BLaER1 treated with 17β-estradiol and CSF1 and Interleukin-3, amounts not matched to agents 10 nM and 100 nM (cell line): Measurements from ENCODE around the gene PRPF6.

Experiments
- H3K27ac ChIP-seq, 11 experiments: shearing (Covaris generic); formaldehyde crosslinking; 2 replicates each; pipeline ENCODE4 v1.8.1; 2022
- H3K27me3 ChIP-seq, 11 experiments: shearing (Covaris generic); formaldehyde crosslinking; 2 replicates each; pipeline ENCODE4 v1.8.1; 2022
- H3K36me3 ChIP-seq, 11 experiments: shearing (Covaris generic); formaldehyde crosslinking; 2 replicates each; pipeline ENCODE4 v1.8.1; 2022
- H3K4me1 ChIP-seq, 10 experiments: shearing (Covaris generic); formaldehyde crosslinking; 2 replicates each; pipeline ENCODE4 v1.8.1; 2022
- H3K4me2 ChIP-seq, 11 experiments: shearing (Covaris generic); formaldehyde crosslinking; 2 replicates each; pipeline ENCODE4 v1.8.1; 2022
- H3K4me3 ChIP-seq, 10 experiments: shearing (Covaris generic); formaldehyde crosslinking; 2 replicates each; pipeline ENCODE4 v1.8.1; 2022
- H3K9ac ChIP-seq, 11 experiments: shearing (Covaris generic); formaldehyde crosslinking; 2 replicates each; pipeline ENCODE4 v1.8.1; 2022
- H3K9me3 ChIP-seq, 11 experiments: shearing (Covaris generic); formaldehyde crosslinking; replicated peaks in 1 of 11; 2 replicates each; pipeline ENCODE4 v1.8.1; 2022
- H4K20me1 ChIP-seq, 11 experiments: shearing (Covaris generic); formaldehyde crosslinking; 2 replicates each; pipeline ENCODE4 v1.8.1; 2022
- Cebpa-rat ChIP-seq, 11 experiments: shearing (Covaris generic); IDR thresholded peaks; 2 replicates each; pipeline ENCODE4 v1.8.1; 2022

Gene PRPF6

DNA sequence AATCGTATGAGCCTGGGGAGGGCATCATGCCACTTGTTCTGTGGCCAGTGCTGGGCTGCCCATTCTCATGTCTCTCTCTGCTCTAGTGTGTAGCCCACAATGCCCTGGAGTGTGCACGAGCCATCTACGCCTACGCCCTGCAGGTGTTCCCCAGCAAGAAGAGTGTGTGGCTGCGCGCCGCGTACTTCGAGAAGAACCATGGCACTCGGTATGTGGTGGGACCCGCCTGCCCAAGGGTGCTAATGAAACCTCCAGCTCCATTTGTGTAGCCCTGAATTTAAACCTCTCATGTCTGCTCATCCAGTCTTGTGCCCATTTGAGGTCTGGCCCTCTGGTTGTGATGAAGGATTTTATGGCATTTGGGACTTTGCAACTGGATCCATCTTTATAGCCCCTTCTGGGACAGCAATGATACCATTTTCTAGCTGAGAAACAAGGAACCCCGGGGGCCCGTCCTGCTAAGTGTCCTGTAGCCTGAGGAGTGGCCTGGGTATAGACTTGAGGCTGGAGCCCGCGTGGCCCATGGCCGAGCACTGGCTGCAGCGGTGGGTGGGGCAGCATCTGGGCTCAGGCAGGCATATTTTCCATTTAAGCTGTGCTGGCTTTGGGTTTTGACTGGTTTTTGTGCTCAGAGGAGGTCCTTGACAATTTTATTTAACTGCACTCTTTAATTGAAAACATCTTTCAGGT, 41.9 kb downstream of the PRPF6 start:
- Histone ChIP-seq H3K4me3 (no peak overlapping the region), H3K9me3 (no peaks in the 10 kb centered on the region), H3K4me2 (no peak overlapping the region), H3K9ac (no peak overlapping the region), H4K20me1 (peaks cover 10 to 87% (median 46%) of the 10 kb centered on the region in 11 experiments; a peak in 19 of 22 replicates), H3K27ac (no peak overlapping the region), H3K27me3 (no peaks in the 10 kb centered on the region), H3K4me1 (no peaks in the 10 kb centered on the region), H3K36me3 (peaks cover 99 to 100% (median 100%) of the 10 kb centered on the region in 11 experiments)
- TF ChIP-seq Cebpa-rat (IDR thresholded peaks at IDR 0.05): no peak

DNA sequence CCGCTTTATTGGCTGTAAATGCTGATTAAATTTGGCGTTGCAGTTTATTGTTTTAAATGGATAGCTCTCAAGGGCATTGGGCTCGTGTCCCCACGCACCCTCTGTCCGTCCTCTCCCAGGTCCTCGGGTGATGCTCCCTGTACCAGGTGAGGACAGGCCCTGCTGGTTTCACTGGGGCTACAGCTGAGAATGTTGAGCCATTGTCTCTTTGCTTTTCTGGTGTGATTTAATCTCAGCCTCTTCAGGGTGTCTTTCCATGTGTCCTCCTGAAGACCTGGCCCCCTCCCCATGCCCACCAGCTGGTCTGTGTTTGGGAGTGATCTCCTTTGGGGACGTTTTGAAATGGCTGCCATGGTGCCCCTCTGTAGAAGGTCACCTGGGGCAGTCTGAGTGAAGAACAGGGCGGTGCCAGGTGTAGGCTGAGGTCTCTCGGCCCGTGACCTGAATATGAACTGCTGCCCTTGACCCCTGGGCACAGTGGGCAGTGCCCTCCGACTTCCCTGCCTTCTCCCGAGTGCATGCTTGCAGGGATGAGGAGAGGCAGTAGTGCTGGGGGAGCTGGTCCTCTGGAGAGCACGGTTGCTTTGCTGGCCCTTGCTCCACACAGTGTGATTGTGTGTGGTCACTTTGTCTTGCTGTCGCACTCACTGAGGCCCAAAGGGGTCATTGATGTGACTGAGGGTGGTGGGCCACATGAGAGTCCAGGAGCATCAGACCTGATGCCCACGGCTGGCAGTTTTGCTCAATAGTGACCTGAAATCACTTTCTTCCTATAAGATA, 42.6 kb downstream of the PRPF6 start:
- H3K4me1 ChIP-seq: no peaks in the 10 kb centered on the region
- H3K4me2 ChIP-seq: no peak overlapping the region
- no peak for TF ChIP-seq Cebpa-rat (IDR thresholded peaks at IDR 0.05)
- H3K9ac ChIP-seq: no peak overlapping the region
- H3K27me3 ChIP-seq: no peaks in the 10 kb centered on the region
- no peak overlapping the region for H3K27ac ChIP-seq
- H3K9me3 ChIP-seq: no peaks in the 10 kb centered on the region
- H3K36me3 ChIP-seq: peaks cover 99 to 100% (median 100%) of the 10 kb centered on the region in 11 experiments
- peaks cover 10 to 88% (median 53%) of the 10 kb centered on the region in 11 experiments; a peak in 20 of 22 replicates for H4K20me1 ChIP-seq
- no peak overlapping the region for H3K4me3 ChIP-seq

DNA sequence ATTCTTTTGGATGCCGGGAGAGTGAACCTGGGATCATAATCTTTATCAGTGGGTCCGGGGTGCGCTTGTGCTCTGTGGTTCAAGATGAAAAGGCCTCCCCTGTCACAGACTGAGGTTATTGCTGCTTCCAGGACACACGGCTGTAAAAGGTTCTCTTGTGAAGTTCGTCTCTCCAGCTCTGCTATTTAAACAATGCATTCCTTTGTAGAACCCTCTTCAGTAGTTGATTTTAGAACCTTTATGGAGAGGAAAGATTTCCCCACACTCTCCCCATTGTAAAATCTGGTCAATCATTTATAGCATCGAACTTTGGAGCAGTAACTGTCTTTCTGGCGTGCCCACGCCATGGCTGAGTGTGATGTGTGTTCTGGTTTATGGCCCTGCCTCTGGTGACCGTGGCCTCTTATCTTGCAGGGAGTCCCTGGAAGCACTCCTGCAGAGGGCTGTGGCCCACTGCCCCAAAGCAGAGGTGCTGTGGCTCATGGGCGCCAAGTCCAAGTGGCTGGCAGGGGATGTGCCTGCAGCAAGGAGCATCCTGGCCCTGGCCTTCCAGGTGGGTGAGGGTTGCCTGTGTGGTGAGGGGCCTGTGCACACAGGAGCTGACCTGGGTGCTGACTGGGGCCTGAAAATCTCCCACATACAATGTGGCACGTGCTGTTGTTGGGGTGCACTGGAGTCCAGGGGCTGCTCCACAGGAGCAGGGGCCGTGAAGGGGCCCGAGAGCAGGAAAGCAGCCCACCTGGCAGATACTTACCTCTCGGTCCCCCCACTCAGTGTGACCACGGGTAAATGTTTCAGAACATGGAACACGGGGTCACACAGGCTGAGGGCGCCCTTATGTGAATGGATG, 43.4 kb downstream of the PRPF6 start:
- TF ChIP-seq Cebpa-rat (IDR thresholded peaks at IDR 0.05): no peak
- Histone ChIP-seq H3K4me1 (no peaks in the 10 kb centered on the region), H3K9ac (no peak overlapping the region)

DNA sequence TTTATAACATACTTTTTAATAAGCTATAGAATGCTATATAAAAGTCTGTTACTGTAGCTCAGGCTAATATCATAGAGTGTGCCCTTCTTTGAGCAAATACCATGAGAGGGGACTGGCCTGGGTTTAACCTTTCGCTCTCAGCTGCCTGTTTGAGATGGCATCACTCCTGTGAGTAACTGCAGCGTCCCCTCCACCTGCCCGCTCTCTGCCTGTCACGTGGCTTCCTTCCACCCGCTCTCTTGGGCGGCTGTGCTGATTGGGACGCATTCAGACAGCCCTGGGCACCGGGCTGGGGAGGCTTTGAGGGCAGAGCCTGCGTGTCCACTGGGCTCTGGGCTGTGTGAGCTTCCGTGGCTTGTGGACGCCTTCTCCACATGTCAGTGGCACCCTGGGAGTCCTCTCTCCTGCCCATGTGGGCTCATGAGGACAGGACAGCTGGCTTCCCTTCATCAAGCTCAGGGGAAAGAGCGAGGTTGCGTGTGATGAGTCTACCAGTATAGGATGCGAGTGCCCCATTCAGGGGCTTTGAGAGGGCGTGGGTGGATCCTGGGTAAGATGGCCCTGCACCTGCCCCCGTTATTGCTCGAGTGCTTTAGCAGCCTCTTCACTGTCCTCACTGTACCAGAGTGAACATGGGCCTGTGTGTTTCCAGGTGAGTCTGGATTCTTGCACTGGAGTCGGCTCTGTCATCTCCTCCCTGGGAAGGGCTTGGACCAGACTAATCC, 44.3 kb downstream of the PRPF6 start:
- H3K4me1 ChIP-seq: no peaks in the 10 kb centered on the region
- H3K27me3 ChIP-seq: no peaks in the 10 kb centered on the region
- H4K20me1 ChIP-seq: peaks cover 10 to 86% (median 52%) of the 10 kb centered on the region in 11 experiments; a peak in 20 of 22 replicates

More for the DNA sequence above, 43.4 kb downstream of the PRPF6 start:
- peaks cover 10 to 88% (median 55%) of the 10 kb centered on the region in 11 experiments; a peak in 20 of 22 replicates for H4K20me1 ChIP-seq
- H3K36me3 ChIP-seq: peaks cover 99 to 100% (median 100%) of the 10 kb centered on the region in 11 experiments
- no peak overlapping the region for H3K4me3 ChIP-seq
- no peaks in the 10 kb centered on the region for H3K9me3 ChIP-seq
- no peaks in the 10 kb centered on the region for H3K27me3 ChIP-seq
- no peak overlapping the region for H3K4me2 ChIP-seq
- no peak overlapping the region for H3K27ac ChIP-seq

DNA sequence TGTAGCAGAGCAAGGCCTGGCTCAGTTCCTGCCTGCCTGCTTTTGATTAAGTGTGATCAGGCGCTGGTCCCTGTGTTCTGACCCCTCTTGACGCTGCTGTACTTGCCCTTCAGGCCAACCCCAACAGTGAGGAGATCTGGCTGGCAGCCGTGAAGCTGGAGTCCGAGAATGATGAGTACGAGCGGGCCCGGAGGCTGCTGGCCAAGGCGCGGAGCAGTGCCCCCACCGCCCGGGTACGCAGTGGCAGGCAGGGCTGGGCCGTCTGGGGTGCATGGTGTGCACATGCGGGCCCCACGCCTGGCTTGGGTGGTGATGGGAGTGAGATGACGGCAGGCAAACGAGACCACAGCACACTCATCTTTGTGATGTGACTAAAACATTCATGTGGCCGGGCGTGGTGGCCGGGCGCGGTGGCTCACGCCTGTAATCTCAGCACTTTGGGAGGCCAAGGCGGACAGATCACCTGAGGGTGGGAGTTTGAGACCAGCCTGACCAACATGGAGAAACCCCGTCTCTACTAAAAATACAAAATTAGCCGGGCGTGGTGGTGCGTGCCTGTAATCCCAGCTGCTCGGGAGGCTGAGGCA, 45.0 kb downstream of the PRPF6 start:
- Histone ChIP-seq H3K36me3 (peaks cover 100% of the 10 kb centered on the region in 11 experiments), H3K4me1 (no peaks in the 10 kb centered on the region), H3K27ac (no peak overlapping the region), H3K9me3 (no peaks in the 10 kb centered on the region), H3K4me3 (no peak overlapping the region), H4K20me1 (peaks cover 12 to 86% (median 53%) of the 10 kb centered on the region in 11 experiments; a peak in 20 of 22 replicates), H3K27me3 (no peaks in the 10 kb centered on the region), H3K4me2 (no peak overlapping the region), H3K9ac (no peak overlapping the region)
- TF ChIP-seq Cebpa-rat (IDR thresholded peaks at IDR 0.05): no peak

More for the DNA sequence above, 44.3 kb downstream of the PRPF6 start:
- Histone ChIP-seq H3K27ac (no peak overlapping the region), H3K4me2 (no peak overlapping the region), H3K9ac (no peak overlapping the region), H3K36me3 (peaks cover 99 to 100% (median 100%) of the 10 kb centered on the region in 11 experiments), H3K4me3 (no peak overlapping the region), H3K9me3 (no peaks in the 10 kb centered on the region)
- no peak for TF ChIP-seq Cebpa-rat (IDR thresholded peaks at IDR 0.05)

DNA sequence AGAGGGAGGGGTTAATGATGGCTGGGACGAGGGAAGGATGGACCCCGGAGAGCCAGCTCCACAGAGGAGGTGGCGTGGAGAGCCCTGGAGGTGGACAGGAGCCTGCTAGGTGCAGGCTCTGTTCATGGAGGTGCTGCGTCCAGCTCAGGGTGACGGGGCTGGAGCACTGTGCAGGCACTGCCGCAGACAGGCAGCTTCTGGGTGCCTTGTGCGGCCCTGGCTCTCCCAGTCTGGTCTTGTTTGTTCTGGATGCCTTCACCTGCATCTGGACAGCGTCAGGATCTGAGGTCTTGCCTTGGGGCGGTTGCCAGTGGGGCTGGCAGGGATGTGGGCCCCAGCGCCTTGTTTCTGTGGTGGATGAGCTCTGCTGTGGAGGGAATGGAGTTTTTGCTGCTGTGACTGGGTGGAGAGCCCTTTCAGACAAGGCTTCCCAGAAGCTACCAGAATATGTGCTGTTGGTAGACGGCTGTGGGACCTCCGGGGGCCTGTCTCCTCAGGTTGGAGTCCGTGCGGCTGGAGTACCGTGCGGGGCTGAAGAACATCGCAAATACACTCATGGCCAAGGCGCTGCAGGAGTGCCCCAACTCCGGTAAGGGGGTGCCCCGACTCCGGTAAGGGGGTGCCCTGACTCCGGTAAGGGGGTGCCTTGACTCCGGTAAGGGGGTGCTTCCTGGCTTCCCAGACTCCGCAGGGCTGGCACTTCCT, 47.2 kb downstream of the PRPF6 start:
- no peak overlapping the region for H3K9ac ChIP-seq
- H3K9me3 ChIP-seq: no peaks in the 10 kb centered on the region
- no peaks in the 10 kb centered on the region for H3K4me1 ChIP-seq
- H3K4me3 ChIP-seq: no peak overlapping the region
- no peak overlapping the region for H3K4me2 ChIP-seq
- H3K27ac ChIP-seq: no peak overlapping the region
- no peaks in the 10 kb centered on the region for H3K27me3 ChIP-seq
- peaks cover 91 to 100% (median 99%) of the 10 kb centered on the region in 11 experiments for H3K36me3 ChIP-seq
- peaks cover 0 to 85% (median 42%) of the 10 kb centered on the region in 11 experiments; a peak in 18 of 22 replicates for H4K20me1 ChIP-seq
- no peak for TF ChIP-seq Cebpa-rat (IDR thresholded peaks at IDR 0.05)

DNA sequence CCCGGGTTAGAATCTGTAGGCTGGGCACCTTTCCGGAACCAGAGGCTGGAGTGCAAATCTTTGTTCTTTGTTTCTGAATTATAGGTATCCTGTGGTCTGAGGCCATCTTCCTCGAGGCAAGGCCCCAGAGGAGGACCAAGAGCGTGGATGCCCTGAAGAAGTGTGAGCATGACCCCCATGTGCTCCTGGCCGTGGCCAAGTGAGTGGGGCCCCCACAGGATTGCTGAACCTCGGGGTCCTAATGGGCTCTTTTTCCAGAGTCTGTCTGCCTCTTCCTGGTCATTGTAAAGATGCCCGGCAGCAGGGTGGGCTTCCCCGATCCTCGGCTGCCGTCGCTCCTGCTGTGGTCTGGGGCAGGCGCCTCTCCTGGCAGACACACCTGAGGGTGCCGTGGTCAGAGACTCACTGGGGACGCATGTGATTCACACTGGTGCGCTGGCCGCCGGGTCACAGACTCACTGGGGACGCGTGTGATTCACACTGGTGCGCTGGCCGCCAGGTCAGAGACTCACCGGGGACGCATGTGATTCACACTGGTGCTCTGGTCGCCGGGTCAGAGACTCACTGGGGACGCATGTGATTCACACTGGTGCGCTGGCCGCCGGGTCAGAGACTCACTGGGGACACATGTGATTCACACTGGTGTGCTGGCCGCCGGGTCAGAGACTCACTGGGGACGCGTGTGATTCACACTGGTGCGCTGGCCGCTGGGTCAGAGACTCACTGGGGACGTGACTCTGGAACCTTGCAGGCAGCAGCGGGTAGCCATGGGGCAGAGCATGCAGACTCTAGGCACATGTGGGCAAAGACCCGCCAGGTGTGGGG, 48.6 kb downstream of the PRPF6 start:
- no peaks in the 10 kb centered on the region for H3K27me3 ChIP-seq
- H3K36me3 ChIP-seq: peaks cover 83 to 100% (median 98%) of the 10 kb centered on the region in 11 experiments
- H3K9me3 ChIP-seq: no peaks in the 10 kb centered on the region
- no peak overlapping the region for H3K4me3 ChIP-seq
- no peaks in the 10 kb centered on the region for H3K4me1 ChIP-seq
- peaks cover 0 to 86% (median 38%) of the 10 kb centered on the region in 11 experiments; a peak in 18 of 22 replicates for H4K20me1 ChIP-seq
- no peak for TF ChIP-seq Cebpa-rat (IDR thresholded peaks at IDR 0.05)
- no peak overlapping the region for H3K9ac ChIP-seq
- H3K4me2 ChIP-seq: no peak overlapping the region
- H3K27ac ChIP-seq: no peak overlapping the region
